Measurements from ENCODE around the gene MRPS6. TPM values are rescaled to one million over a fixed set of nuclear protein-coding genes. Genes with fewer than 3 reads are reported as not detected.

Gene MRPS6
- total and polyA plus RNA-seq, 3 experiments from 2014 or later, result 134 to 163 (median 136) TPM

Other genes starting within 250 kb of the MRPS6 start
- gene ATP5PO, start 157.8 kb upstream of the MRPS6 start, total RNA-seq, result 100 to 1,000 TPM; 183 to 194 TPM
- 316 TPM for gene ATP5PO, start 157.8 kb upstream of the MRPS6 start, polyA plus RNA-seq
- 10 to 100 TPM; 23.2 to 23.8 TPM for gene SLC5A3, start within 50 bp of the MRPS6 start, total RNA-seq
- 1.4 TPM for gene SLC5A3, start within 50 bp of the MRPS6 start, polyA plus RNA-seq

Measured in CD8-positive, alpha-beta memory T cell (primary cell).